Measurements from ENCODE around the gene TRANK1.

The TRANK1 gene

GRCh38 chr3:36786921-36787890 lies 157.6 kb downstream of the TRANK1 start:
- no peak for DNase-seq

GRCh38 chr3:36784138-36784635 lies 160.7 kb downstream of the TRANK1 start:
- no peak for DNase-seq

- no peak for DNase-seq
Observed at GRCh38 chr3:36777424-36778218, 167.2 kb downstream of the TRANK1 start.

Data from bone marrow (tissue), 2 donors.